ENCODE measurements around the gene HOXA6. TPM values are rescaled to one million over a fixed set of nuclear protein-coding genes. Genes with fewer than 3 reads are reported as not detected.

Gene HOXA6
- total RNA-seq, 2 experiments from 2014 or later = not detected

GRCh38 chr7:27107391-27108381 lies 39.9 kb downstream of the HOXA6 start:
- peaks cover 3% of the 10 kb centered on the region for H3K4me1 Mint-ChIP-seq
- H3K27ac Mint-ChIP-seq = no peak overlapping the region
- ATAC-seq = no peak
- H3K36me3 Mint-ChIP-seq = peaks cover 2% of the 10 kb centered on the region
- H3K27me3 Mint-ChIP-seq = peaks cover 35% of the 10 kb centered on the region
- no peak overlapping the region for H3K4me3 Mint-ChIP-seq
- CTCF ChIA-PET = no interaction called here
- H3K9me3 Mint-ChIP-seq (ENCODE audit: low read depth) = no peaks in the 10 kb centered on the region
- DNase-seq = no peak

GRCh38 chr7:27106901-27107240 lies 40.7 kb downstream of the HOXA6 start:
- no peak overlapping the region for H3K4me3 Mint-ChIP-seq
- no peak overlapping the region for H3K27ac Mint-ChIP-seq
- H3K9me3 Mint-ChIP-seq (ENCODE audit: low read depth) = no peaks in the 10 kb centered on the region
- ATAC-seq (no peak), DNase-seq (no peak)
- peaks cover 40% of the 10 kb centered on the region for H3K27me3 Mint-ChIP-seq
- peaks cover 7% of the 10 kb centered on the region for H3K4me1 Mint-ChIP-seq
- CTCF ChIA-PET = no interaction called here
- peaks cover 2% of the 10 kb centered on the region for H3K36me3 Mint-ChIP-seq

- CTCF ChIA-PET = interaction anchor here (1.2 to 2.4 kb wide), 2 partner anchors 10 to 45 kb away, joined by 3 to 6 read pairs; no protein-coding TSS in a partner anchor
- ATAC-seq = no peak
- peaks cover 44% of the 10 kb centered on the region for H3K27me3 Mint-ChIP-seq
- peaks cover 11% of the 10 kb centered on the region for H3K4me1 Mint-ChIP-seq
- H3K36me3 Mint-ChIP-seq = peaks cover 2% of the 10 kb centered on the region
- no peak overlapping the region for H3K4me3 Mint-ChIP-seq
- no peaks in the 10 kb centered on the region for H3K9me3 Mint-ChIP-seq (ENCODE audit: low read depth)
- no peak overlapping the region for H3K27ac Mint-ChIP-seq
- DNase-seq = no peak
These were observed 41.2 kb downstream of the HOXA6 start for GRCh38 chr7:27106181-27106900.

- Mint-ChIP-seq H3K36me3 (peaks cover 2% of the 10 kb centered on the region), H3K4me1 (peaks cover 11% of the 10 kb centered on the region), H3K27me3 (peaks cover 53% of the 10 kb centered on the region), H3K4me3 (no peak overlapping the region), H3K27ac (no peak overlapping the region), H3K9me3 (ENCODE audit: low read depth) (no peaks in the 10 kb centered on the region)
- DNase-seq = no peak
- CTCF ChIA-PET = interaction anchor here (1.2 to 2.4 kb wide), 2 partner anchors 9 to 46 kb away, joined by 3 to 6 read pairs; no protein-coding TSS in a partner anchor
- no peak for ATAC-seq
These were observed 42.1 kb downstream of the HOXA6 start for GRCh38 chr7:27105301-27106031.

GRCh38 chr7:27104341-27105058 lies 43.1 kb downstream of the HOXA6 start:
- peaks cover 62% of the 10 kb centered on the region for H3K27me3 Mint-ChIP-seq
- H3K36me3 Mint-ChIP-seq = peaks cover 2% of the 10 kb centered on the region
- CTCF ChIA-PET = interaction anchor here (2.4 kb wide), 1 partner anchor 47 kb away, joined by 6 read pairs; no protein-coding TSS in a partner anchor
- no peak overlapping the region for H3K27ac Mint-ChIP-seq
- ATAC-seq (no peak), DNase-seq (no peak)
- H3K4me3 Mint-ChIP-seq = no peak overlapping the region
- H3K9me3 Mint-ChIP-seq (ENCODE audit: low read depth) = no peaks in the 10 kb centered on the region
- H3K4me1 Mint-ChIP-seq = peaks cover 11% of the 10 kb centered on the region

GRCh38 chr7:27103489-27104226 lies 43.9 kb downstream of the HOXA6 start:
- H3K4me3 Mint-ChIP-seq = no peak overlapping the region
- ATAC-seq (no peak), DNase-seq (no peak)
- peaks cover 71% of the 10 kb centered on the region for H3K27me3 Mint-ChIP-seq
- peaks cover 11% of the 10 kb centered on the region for H3K4me1 Mint-ChIP-seq
- H3K36me3 Mint-ChIP-seq = peaks cover 2% of the 10 kb centered on the region
- no peaks in the 10 kb centered on the region for H3K9me3 Mint-ChIP-seq (ENCODE audit: low read depth)
- CTCF ChIA-PET = no interaction called here
- H3K27ac Mint-ChIP-seq = no peak overlapping the region

- ATAC-seq = no peak
- CTCF ChIA-PET = no interaction called here
- H3K9me3 Mint-ChIP-seq (ENCODE audit: low read depth) = no peaks in the 10 kb centered on the region
- peaks cover 11% of the 10 kb centered on the region for H3K4me1 Mint-ChIP-seq
- peaks cover 78% of the 10 kb centered on the region for H3K27me3 Mint-ChIP-seq
- H3K36me3 Mint-ChIP-seq = peaks cover 2% of the 10 kb centered on the region
- no peak for DNase-seq
- no peak within 1 kb of the TSS for H3K27ac Mint-ChIP-seq
- no peak within 1 kb of the TSS for H3K4me3 Mint-ChIP-seq
These were observed 44.8 kb downstream of the HOXA6 start, which contains the start of gene HOXA2 for GRCh38 chr7:27102581-27103442. Gene HOXA2 (minus strand): TSS chr7:27102683. CDS start chr7:27102500, 183 bp downstream.

- H3K9me3 Mint-ChIP-seq (ENCODE audit: low read depth) = no peaks in the 10 kb centered on the region
- peaks cover 86% of the 10 kb centered on the region for H3K27me3 Mint-ChIP-seq
- no peak overlapping the region for H3K27ac Mint-ChIP-seq
- CTCF ChIA-PET = no interaction called here
- ATAC-seq (no peak), DNase-seq (no peak)
- H3K36me3 Mint-ChIP-seq = peaks cover 6% of the 10 kb centered on the region
- H3K4me1 Mint-ChIP-seq = peaks cover 15% of the 10 kb centered on the region
- no peak overlapping the region for H3K4me3 Mint-ChIP-seq
These were observed 45.5 kb downstream of the HOXA6 start for GRCh38 chr7:27101957-27102580.

GRCh38 chr7:27101171-27101956 lies 46.2 kb downstream of the HOXA6 start:
- no peak for ATAC-seq
- peaks cover 6% of the 10 kb centered on the region for H3K36me3 Mint-ChIP-seq
- CTCF ChIA-PET = no interaction called here
- peaks cover 86% of the 10 kb centered on the region for H3K27me3 Mint-ChIP-seq
- H3K9me3 Mint-ChIP-seq (ENCODE audit: low read depth) = no peaks in the 10 kb centered on the region
- no peak overlapping the region for H3K4me3 Mint-ChIP-seq
- H3K27ac Mint-ChIP-seq = no peak overlapping the region
- H3K4me1 Mint-ChIP-seq = peaks cover 16% of the 10 kb centered on the region
- no peak for DNase-seq

- no peak overlapping the region for H3K27ac Mint-ChIP-seq
- H3K4me3 Mint-ChIP-seq = no peak overlapping the region
- no peaks in the 10 kb centered on the region for H3K9me3 Mint-ChIP-seq (ENCODE audit: low read depth)
- H3K4me1 Mint-ChIP-seq = peaks cover 17% of the 10 kb centered on the region
- ATAC-seq (no peak), DNase-seq (no peak)
- H3K36me3 Mint-ChIP-seq = peaks cover 7% of the 10 kb centered on the region
- H3K27me3 Mint-ChIP-seq = peaks cover 82% of the 10 kb centered on the region
- CTCF ChIA-PET = interaction anchor here (1.3 kb wide), 1 partner anchor 18 kb away, joined by 3 read pairs; no protein-coding TSS in a partner anchor
These were observed 46.8 kb downstream of the HOXA6 start for GRCh38 chr7:27100694-27101170.
